GM18519 (cell line): ENCODE results near the gene ACBD5.

Source experiments
- ATAC-seq: cut with Tn5 transposase; IDR thresholded peaks from one replicate; pipeline ENCODE4 v1.9.1; 2021; ENCODE audit warnings: mild to moderate bottlenecking, moderate library complexity; ENCODE audit not compliant: unreplicated experiment, low FRiP score

The ACBD5 gene

GRCh38 chr10:27155066-27155754 lies 85.4 kb downstream of the ACBD5 start, which contains the start of gene MASTL:
MASTL (plus strand) TSS chr10:27155352; CDS start chr10:27155427, 75 bp downstream.
- ATAC-seq, result peak; percentile 79

GRCh38 chr10:27153845-27154193 lies 86.8 kb downstream of the ACBD5 start:
- peak; percentile 2 for ATAC-seq

- ATAC-seq, result no peak
Observed at GRCh38 chr10:27153329-27153728, 87.3 kb downstream of the ACBD5 start.

- no peak for ATAC-seq
Observed at GRCh38 chr10:27152687-27153086, 87.9 kb downstream of the ACBD5 start.

- no peak for ATAC-seq
Observed at GRCh38 chr10:27150261-27150660, 90.3 kb downstream of the ACBD5 start.

GRCh38 chr10:27147701-27148100 lies 92.9 kb downstream of the ACBD5 start:
- ATAC-seq, result no peak

GRCh38 chr10:27145937-27146336 lies 94.7 kb downstream of the ACBD5 start:
- no peak for ATAC-seq
